Osteocyte (in vitro differentiated cells): Measurements from ENCODE around the gene KCNJ5. TPM values are rescaled to one million over a fixed set of nuclear protein-coding genes. Genes with fewer than 3 reads are reported as not detected.

ENCODE experiments used
- DNase-seq: peaks from one replicate; pipeline ENCODE4 v3.0.0; 2021; ENCODE audit warnings: mixed read lengths; ENCODE audit not compliant: unreplicated experiment; ENCODE audit errors: extremely low spot score
- H3K27ac Mint-ChIP-seq: one replicate; pipeline ENCODE4 v1.8.0; 2021; ENCODE audit warnings: mild to moderate bottlenecking, mixed read lengths; ENCODE audit not compliant: unreplicated experiment
- H3K27me3 Mint-ChIP-seq: one replicate; pipeline ENCODE4 v1.8.0; 2021; ENCODE audit warnings: mixed read lengths; ENCODE audit not compliant: unreplicated experiment
- H3K36me3 Mint-ChIP-seq: one replicate; pipeline ENCODE4 v1.8.0; 2021; ENCODE audit warnings: mixed read lengths; ENCODE audit not compliant: unreplicated experiment
- H3K4me1 Mint-ChIP-seq: one replicate; pipeline ENCODE4 v1.8.0; 2021; ENCODE audit warnings: mixed read lengths; ENCODE audit not compliant: unreplicated experiment
- H3K4me3 Mint-ChIP-seq: one replicate; pipeline ENCODE4 v1.8.0; 2021; ENCODE audit warnings: mild to moderate bottlenecking, moderate library complexity, mixed read lengths; ENCODE audit not compliant: unreplicated experiment
- H3K9me3 Mint-ChIP-seq: one replicate; pipeline ENCODE4 v1.8.0; 2021; ENCODE audit warnings: mixed read lengths; ENCODE audit not compliant: unreplicated experiment
- total RNA-seq: library from RNA; stranded (reverse); gene quantifications from 2 replicates; pipeline ENCODE4 v1.2.1, GENCODE V29; 2021
- TF ChIP-seq, protein P1 (sequence below): fragments of 200-600 bp; sonication (generic); IDR thresholded peaks from 2 replicates; pipeline ENCODE4 v1.5.0; 2021; ENCODE audit warnings: antibody characterized with exemption, mild to moderate bottlenecking, moderate library complexity

KCNJ5 gene
- total RNA-seq, 1 donor from 2014 or later: not detected

DNA sequence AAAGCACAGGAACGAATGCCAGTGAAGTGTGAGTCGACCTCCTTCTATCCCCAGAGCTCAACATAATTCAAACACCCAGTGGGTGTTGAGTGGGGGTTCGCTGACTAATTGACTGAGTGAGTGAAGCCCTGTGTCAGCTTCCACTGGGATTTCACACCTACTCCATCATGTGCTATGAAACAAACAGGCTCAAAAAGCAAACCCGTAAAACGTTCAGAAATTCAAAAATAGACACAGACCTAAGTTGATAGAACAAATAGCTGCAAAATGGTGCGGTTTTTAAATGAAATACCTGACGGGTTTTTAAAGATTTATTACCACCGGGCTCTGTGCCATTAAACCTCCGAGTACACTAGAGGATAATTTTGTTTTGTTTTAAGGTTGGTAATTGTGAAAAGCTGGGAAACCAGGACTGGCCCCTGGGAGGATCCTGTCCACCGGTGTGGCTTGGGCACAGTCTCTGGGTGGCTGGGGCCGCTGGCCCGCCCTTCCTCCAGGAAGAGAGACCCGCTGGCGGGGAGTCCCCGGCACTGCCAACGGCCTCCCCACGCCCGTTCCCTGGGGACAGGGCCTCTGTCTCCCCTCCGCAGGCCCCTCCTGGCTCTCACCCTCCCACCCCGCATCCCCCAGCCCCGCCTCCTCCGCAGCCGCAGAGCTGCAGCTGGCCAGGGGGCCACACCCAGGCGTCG is 13.6 kb downstream of the KCNJ5 start:
- Mint-ChIP-seq H3K4me3 (peak overlapping the region; percentile 18), H3K4me1 (peaks cover 24% of the 10 kb centered on the region), H3K9me3 (no peaks in the 10 kb centered on the region), H3K27me3 (peaks cover 16% of the 10 kb centered on the region), H3K36me3 (no peaks in the 10 kb centered on the region), H3K27ac (no peak overlapping the region)
- TF ChIP-seq, protein P1, sequence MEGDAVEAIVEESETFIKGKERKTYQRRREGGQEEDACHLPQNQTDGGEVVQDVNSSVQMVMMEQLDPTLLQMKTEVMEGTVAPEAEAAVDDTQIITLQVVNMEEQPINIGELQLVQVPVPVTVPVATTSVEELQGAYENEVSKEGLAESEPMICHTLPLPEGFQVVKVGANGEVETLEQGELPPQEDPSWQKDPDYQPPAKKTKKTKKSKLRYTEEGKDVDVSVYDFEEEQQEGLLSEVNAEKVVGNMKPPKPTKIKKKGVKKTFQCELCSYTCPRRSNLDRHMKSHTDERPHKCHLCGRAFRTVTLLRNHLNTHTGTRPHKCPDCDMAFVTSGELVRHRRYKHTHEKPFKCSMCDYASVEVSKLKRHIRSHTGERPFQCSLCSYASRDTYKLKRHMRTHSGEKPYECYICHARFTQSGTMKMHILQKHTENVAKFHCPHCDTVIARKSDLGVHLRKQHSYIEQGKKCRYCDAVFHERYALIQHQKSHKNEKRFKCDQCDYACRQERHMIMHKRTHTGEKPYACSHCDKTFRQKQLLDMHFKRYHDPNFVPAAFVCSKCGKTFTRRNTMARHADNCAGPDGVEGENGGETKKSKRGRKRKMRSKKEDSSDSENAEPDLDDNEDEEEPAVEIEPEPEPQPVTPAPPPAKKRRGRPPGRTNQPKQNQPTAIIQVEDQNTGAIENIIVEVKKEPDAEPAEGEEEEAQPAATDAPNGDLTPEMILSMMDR: no peak
- DNase-seq: no peak

DNA sequence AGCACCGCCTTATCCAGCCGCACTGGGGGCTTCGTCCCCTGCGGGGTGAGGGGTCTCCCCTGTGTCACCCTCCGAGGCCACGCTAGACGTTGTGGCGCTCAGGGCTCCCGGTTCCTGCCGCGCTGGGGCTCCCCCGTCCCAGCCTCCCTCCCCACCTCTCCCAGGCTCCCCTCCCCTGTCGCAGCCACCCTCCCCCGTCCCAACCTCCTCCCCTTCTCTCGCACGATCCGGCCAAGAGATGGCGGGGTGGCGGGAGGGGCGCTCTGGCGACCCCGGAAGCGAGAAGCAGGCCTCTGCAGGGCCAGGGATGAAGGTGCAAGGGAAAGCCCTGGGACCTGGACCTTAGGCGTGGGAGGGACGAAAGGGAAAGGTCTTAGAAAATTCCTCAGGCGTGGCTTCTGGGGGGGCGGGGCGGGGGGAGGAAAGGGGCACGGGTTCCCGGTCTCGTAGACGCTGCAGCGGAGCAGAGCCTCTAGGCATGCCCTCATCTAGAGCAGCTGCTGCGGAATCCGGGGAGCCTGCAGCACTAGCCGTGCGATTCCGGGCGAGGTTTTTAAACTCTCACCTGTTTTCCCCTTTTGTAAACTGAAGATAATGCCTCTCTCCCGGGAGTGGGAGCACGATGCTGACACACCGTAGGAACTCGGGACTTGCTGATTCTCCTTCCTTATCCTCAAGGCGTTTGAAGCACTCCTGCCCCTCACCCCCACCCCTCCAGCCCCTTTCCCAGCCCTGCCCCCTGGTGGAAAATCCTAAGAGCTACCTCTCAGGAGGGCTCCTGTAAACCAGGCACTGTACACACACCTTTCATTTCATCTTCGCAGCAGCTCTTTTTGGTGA is 14.4 kb downstream of the KCNJ5 start:
- H3K9me3 Mint-ChIP-seq: no peaks in the 10 kb centered on the region
- H3K27ac Mint-ChIP-seq: no peak overlapping the region
- H3K4me1 Mint-ChIP-seq: peaks cover 26% of the 10 kb centered on the region
- no peak for DNase-seq
- peaks cover 11% of the 10 kb centered on the region for H3K27me3 Mint-ChIP-seq
- H3K36me3 Mint-ChIP-seq: no peaks in the 10 kb centered on the region
- TF ChIP-seq, protein P1: peak; percentile 52
- peak overlapping the region; percentile 60 for H3K4me3 Mint-ChIP-seq

DNA sequence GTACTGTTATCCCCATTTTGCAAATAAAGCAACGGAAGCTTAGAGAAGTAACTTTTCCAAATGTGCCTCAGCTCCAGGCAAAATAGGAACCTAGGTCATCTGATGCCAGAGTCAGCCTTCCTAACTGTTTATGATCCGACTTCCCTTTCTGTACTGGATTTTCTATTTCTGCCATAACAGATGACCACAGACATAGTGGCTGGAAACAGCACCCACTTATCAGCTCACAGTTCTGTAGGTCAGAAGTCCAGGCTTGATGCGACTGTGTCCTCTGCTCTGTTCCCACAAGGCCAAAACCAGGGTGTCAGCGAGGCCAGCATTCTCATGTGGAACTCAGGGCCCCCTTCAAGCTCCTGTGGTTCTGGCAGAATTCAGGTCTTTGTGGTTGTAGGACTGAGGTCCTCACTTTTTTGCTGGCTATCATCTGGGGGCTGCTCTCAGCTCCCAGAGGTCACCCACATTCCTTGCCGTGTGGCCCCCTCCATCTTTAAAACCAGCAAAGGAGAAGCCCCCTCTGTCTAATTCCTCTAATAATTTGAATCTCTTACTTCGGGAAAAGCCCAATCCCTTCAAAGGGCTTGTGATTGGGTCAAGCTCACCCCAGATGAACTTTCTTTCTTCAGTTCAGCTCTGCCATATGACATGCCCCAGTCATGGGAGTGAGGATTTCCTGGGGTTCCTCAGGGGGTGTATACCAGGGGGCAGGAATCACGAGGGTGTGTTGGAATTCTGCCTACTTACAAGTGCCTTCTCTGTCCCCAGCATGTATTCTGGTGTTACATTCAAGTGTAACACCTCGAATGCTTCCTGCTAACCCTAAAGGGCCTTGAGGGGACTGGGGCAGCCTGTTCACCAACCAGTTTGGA is 15.3 kb downstream of the KCNJ5 start:
- peaks cover 7% of the 10 kb centered on the region for H3K27me3 Mint-ChIP-seq
- no peaks in the 10 kb centered on the region for H3K36me3 Mint-ChIP-seq
- H3K9me3 Mint-ChIP-seq: no peaks in the 10 kb centered on the region
- no peak for DNase-seq
- H3K4me1 Mint-ChIP-seq: peaks cover 28% of the 10 kb centered on the region
- peak overlapping the region; percentile 60 for H3K4me3 Mint-ChIP-seq
- H3K27ac Mint-ChIP-seq: no peak overlapping the region
- TF ChIP-seq, protein P1: no peak

DNA sequence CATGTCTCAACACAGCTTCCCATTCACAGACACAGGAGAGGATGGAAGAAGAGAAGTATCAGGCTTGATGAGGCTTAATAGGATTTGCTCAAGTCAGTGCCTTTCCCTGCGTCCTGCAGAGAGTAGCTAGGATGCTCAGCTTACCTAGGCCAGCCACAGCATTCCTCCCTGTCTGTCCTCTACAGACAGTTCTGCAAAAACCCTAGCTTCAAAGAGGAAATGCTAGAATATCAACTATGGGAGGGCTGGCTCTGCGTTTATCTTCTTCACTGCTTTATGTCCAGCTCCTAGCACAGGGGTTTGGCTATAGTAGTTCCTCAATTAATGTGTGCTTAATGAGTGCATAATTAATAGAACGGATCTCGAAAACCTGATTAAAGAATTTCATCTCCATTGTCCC is 16.4 kb downstream of the KCNJ5 start:
- Mint-ChIP-seq H3K36me3 (no peaks in the 10 kb centered on the region), H3K4me3 (no peak overlapping the region), H3K9me3 (no peaks in the 10 kb centered on the region), H3K4me1 (peaks cover 28% of the 10 kb centered on the region), H3K27me3 (peaks cover 4% of the 10 kb centered on the region), H3K27ac (no peak overlapping the region)
- no peak for DNase-seq
- TF ChIP-seq, protein P1: no peak
